GM04503 (cell line): ENCODE measurements around the gene MORC1.

Source experiments
- DNase-seq: peaks from one replicate; pipeline ENCODE4 v3.0.0-alpha.2; 2012; ENCODE audit warnings: low read depth

The MORC1 gene

DNA sequence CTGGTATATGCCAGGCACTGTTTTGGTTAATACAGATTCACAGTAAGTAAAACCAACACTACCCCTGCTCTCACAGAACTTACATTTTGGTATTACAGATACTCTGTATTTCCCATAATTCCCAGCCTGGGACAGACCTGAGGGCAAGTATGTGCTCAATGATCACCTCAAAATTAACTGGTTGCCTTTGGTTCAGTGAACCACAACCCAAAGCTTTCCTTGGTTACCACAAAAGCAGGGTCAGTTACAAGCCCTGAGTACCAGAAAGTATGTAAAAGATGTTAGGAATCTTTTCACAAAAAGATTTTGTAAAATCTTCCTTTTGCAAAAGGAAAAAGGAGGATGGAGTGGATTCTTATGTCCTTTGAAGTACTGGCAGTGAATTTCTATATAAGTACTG is 92.0 kb downstream of the MORC1 start:
- no peak for DNase-seq

DNA sequence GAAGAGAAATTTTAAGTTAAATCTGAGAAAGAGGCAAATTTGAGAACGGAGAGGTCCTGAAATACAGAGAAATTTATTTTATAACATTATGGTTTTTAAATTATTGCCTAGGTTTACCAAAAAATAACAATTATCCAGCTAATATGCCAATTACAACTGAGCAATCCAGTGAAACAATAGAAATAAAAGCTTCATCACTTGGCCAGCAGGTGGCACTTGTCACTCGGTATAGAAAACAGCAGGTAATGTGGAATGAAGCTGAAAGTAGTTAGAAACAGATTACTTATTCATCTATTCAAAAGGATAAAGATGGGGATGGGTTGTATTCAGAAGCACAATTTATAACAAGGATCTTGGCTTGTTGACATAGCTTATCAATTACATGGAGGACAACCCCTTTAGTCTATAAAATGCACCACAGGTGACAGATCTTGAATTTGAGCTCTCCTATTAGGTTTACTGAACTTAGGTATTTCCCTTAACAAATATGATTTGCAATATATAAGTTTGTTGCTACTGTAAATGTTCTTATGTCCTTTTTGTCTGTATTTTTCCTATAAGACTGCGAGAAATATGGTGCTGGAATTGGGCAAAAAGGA is 94.2 kb downstream of the MORC1 start:
- no peak for DNase-seq

DNA sequence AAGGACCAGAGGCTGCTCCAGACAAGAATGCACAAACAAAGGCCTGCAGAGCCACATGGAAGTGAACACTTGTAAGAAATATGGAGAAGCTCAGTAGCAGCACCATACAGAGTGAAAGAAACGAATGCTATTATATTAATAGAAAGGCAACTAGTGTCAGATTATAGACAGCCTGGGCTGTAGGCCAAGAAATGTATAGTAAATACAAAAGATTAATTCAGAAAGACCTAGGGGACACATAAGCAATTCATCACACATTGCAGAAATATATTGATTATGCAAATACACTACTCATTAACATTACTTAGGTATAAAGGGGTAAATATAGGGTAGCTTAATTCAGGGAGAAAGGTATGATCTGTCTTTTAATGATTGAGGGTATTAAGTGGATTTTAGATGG is 94.8 kb downstream of the MORC1 start:
- no peak for DNase-seq

DNA sequence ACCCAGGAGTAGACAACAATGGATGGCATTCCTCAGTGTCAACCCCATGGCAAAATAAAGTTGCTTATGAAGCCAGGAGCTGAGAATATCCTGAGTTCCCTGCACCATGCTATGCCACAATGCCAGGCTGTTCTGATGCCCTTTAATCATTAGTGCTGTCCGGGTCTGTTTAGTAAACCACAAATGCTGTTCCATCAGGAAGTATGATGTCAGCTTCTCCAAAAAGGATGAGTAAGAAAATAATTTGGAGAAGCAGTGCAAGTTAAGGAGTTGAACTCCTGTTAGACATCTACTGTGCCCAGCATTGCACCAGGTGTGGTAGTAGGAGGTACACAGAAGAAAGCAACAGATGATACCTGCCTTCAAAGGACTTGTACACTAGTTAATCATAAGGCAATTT is 96.4 kb downstream of the MORC1 start:
- no peak for DNase-seq

DNA sequence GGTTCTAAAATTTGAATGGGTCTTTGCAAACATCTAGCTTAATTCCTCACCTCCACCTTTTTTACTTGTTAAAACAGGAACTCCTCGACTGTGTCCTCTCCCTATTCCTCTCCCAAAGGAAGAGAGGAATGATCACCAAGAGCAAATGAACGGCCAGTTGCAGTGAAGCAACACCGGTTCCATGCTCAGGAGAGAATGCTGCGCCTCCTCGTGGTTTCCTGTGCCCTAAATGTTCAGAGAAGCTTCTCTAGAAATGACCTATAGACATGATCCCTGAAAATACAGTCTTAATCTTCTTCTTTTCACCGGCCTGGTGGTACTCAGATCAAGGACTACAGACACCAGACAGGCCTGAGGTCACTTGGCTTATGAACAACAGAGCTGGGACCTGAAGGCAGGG is 99.1 kb downstream of the MORC1 start:
- DNase-seq: no peak

DNA sequence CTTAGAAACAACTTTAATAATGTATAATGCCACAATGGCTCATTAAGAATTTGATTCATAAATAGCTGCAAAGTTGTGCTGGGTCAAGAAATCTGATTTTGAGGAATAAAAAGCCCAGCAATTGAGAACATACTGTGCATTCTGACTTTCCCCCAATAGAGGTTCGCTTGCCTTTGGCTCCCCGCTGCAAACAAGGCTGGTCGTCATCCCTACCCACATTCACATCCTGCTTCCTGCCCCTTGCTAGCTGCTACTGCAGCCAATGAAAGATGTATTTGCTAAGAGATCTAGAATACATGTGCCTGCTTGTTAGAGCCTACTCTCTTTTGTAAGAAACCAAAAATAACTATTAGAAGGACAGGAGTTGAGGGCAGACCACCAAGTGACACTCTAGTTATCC is 112.5 kb downstream of the MORC1 start:
- DNase-seq: no peak

DNA sequence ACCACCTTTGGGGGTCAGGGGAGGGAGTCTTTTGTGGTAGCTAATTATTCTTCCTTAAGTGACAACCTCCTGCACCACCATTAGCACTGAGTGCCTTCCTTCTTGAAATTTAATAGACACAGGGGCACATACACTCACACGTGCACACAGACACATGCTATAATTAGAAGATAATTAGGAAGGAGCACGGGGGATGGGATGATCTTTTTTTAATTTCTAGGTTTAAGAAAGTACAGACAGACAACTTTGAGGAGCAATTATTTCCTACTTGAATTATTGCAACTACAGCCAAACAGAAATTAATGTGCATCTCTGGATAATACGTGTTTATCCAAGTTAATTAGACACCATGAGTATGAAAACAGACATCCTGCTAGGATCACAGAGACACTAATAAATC is 119.5 kb downstream of the MORC1 start:
- no peak for DNase-seq

DNA sequence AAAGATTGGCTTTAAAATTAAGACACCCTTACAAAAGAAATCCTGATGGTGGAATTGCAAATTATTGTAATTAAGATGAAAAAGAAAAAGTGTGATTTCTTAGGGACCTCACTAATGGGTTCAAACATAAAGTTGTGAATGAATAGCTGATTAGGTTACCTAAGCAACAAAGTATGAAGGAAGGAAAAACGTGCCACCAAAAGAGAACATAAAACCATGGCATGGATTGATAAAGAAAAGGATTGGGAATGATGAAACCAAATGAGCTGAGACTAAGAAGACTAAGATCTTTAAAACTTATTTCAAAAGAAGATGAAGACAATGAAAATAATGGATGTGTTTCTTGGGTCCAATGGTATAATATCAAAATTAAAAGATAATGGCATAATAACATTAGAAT is 132.1 kb downstream of the MORC1 start:
- DNase-seq: no peak

DNA sequence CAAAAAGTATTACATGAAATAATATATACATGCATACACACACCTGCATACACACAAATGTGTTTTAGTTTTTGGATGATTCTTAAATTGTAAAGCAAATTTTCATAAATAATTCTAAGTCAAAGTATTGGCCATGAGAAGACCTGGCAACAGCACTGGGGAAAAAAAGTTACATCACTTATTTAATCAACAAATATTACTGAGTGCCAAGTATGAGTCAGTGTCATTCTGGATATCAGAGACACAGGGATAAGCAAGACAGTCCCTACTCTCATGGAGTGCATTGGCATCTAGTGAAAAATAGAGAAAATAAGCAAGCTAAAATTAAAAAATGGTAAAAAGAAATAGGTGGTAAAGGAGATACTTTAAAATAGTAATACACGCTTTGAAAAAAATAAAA is 134.9 kb downstream of the MORC1 start:
- DNase-seq: no peak

DNA sequence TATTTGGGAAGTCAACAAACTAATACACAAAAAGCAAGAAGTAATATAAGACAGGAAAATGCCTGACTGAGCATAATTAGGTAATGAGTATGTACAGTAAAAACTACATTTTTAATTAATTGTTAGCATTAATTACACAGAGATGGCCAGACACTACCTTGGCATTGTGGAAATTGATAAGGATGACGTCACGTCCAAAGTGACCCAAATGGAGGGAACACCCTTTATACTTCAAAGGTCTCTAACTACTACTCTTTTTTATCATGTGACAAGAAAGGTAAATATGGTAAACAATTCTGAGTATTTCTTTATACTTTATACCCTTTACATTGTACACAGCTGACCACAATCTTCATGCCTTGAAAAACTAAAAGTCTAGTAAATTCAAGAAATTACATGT is 141.9 kb downstream of the MORC1 start:
- DNase-seq: no peak

DNA sequence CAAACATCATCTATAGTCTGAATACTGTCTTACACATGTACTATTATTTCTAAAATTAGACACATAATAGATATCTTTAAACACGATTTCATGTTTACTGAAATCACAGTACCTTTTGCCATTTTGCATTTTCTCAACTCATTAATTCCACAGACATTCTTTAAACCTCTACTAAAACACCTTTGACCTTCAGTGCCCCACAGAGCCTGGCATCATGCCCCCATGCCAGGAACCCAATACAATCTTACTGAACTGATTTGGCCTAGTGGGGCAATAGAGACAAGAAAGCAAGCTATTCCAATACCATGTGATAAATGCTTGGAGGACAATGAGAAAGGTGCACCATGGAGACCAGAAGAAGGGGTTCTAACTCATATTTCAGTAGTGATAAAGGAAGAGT is 144.9 kb downstream of the MORC1 start:
- DNase-seq: no peak

DNA sequence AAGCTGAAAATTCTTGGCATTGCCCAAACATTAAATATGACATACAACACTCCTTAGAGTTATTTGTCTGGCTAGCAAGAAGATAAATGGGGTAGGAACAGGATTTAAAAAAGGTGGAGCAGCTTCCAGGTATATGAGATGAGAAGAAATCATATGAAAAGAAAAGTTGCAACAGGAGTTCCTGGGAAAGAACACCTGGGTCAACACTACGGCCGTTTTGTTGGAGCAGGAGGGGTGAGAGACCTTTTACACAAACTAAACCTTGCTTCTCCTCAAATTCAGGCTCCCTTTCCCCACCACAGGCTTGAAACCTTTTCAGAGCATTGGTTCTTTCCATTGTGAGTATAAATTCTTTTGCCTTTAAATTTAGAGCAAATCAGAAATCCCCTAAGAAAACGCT is 145.5 kb downstream of the MORC1 start:
- no peak for DNase-seq

DNA sequence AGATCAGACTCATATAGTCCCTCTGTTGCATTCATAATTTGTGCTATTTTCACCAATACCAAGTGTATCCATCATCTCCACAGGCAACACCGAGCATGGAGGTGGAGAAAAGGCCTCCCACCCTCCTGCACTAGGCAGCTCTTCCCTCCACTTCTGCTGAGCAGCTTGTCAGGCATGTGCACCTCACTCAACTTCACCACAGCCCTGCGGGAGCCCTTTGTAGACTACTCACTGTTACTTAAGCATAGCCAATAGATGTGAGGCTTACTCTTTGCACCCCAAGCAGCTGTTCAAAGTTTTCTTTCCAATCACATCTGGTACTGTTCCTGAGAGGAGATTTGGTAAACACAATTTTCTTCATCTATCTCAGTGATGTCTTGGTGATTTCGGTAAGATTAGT is 147.4 kb downstream of the MORC1 start:
- DNase-seq: no peak

DNA sequence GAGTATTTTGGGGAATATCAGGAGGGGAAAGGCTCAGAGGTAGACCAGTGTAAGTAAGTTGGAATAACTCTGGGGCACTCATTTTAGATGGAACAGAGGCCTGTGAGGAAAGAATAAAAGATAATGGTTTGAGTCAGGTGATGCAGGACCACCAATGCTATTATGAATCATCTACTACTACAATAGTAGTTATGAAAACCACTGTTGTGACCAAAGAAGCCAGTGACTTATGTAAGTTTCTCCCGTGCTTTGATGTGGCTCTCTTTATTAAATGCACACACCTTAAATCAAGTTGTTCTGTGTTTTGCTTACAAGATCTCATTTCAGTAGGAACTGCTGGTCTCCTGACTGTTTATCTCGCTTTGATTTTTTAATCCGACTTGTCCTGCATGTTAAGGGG is 151.2 kb downstream of the MORC1 start:
- DNase-seq: no peak

DNA sequence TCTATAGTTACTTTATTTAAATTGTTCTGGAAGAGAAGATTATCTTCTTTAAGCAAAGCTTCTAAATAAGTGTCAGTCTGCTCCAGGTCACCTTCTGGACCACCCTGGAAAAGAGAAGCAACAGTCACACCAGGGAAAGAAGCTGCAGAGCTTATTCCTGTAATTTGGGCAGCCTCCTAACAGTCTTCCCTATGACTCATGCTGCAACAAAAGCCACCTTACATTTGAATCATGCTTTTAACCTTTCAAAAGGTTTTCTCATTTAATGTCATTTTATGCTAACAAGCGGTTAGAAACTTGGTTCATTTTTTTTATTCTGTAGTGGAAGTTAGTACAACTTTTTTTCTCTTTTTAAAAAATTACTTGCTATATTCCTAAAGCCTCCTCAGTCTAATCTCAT is 158.9 kb downstream of the MORC1 start:
- DNase-seq: no peak

DNA sequence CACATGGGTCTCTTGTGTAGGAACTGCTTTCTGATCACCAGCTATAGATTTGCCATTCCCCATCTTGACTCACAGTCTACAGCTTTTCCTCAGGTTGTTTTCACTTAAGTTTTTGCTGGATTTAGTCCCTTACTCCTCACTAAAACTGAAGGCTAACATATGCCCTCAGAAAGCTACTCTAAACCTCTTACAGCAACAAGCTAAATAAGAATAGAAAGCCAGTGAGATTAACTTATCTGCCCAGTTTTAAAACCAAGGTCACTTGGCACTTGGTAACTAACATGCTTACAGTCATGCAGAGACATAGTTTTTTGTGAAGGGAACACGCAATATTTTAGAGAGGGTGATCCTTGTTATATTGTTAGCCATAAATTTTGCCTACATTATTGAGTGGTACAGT is 164.2 kb downstream of the MORC1 start, which contains the start of gene GUCA1C:
Gene GUCA1C, minus strand, starts transcription at position 180 of the 400 bp plus-strand sequence. Its CDS starts 117 bp downstream, at position 63.
- no peak for DNase-seq

DNA sequence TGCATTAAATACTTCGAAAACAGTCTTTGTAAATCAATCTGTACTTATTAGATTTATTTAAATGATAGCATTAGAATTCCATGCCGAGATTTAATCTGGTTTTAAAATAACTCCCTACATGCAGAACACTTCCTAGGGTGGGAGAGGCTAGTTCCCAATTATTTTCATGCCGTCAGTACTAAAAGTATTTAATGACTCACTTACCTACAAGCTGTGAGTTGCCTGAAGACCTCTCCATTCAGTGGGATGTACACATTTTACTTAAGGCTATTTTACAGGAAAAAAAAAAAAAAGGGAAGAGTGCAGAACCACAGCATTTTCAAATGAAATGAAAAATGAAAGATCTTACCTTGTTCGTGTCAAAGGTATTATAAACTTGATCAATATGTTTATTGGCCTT is 164.7 kb downstream of the MORC1 start:
- DNase-seq: no peak

DNA sequence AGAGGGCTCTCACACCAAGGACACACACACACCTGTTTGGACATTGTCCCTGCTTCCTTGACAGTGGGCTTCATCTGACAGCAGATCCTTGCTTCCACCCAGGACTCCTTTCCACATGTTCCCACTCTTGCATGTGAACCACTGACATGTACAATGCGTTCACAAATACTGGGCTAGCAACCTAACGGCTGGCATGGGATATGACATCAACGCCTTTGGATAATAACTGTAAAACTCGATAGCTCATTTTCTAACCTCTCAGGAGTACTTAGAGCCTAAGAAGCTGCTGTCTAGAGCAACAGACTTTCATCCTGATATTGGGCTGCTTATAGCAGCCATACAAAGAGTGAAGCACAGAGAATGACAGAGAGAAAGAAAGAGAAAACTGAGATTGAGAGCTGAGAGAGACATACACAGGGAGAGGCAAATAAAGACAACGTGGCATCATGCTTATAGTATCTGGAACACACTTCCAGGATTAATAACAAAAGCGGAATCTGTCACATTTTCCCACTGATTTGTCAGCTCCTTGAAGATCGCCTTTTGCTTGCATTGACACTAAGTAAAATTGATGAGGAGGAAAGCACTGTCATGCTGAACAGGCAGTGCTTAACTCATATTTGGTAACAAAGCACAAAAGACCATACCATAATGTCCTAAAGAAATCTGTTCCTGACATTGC is 166.0 kb downstream of the MORC1 start:
- no peak for DNase-seq

DNA sequence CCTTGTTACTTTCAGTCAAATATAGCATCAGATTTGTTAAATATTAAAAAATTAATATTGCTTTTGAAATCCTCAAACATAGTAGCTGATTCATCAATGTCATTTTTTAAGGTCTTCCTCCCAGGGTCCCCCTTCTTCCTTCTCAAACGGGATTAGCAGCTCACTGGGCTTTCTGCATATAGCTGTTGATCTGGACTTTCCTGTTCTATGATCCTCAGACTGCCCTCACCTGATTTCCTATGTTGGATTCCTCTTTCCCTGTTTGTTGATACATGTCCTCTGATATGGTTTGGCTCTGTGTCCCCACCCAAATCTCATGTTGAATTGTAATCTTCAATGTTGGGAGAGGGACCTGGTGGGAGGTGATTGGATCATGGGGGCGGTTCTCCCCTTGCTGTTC is 170.1 kb downstream of the MORC1 start:
- DNase-seq: no peak

DNA sequence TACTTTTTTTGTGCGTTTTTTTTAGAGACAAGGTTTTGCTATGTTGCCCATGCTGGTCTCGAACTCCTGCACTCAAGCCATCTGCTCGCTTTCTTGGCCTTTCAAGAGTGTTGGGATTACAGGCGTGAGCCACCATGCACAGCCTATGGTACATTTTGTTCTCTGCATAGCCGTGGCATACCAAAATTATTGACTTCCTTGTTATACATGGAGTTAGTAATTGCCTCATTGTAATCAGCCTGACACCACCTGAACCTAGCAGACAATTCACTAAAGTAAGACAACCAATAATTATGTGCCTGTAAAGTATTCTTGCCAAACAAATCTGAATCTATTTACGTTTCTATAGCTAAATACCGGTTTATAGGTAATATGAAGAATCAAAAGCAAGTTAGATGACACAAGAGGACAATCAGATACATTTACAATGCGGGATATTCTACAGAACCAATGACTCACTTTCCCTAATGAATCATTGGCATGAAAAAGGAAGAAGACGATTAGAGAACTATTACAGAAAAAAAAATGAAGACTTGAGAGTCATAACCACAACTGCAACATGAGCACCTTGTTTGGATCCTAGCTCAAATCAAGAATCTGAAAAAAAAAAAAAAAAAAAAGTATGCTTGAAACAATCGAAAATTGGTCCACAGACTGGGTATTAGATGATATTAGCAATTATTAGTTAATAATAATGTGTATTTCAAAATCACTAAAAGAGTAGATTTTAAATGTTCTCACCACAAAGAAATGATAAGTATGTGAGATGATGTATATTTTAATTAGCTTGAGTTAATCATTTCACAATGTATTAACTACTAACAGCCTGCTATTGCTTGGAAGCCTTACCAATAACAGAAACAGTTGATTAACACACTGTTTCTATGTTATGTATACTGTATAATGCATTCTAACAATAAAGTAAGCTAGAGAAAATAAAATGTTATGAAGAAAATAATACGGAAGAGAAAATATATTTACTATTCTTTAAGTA is 171.3 kb downstream of the MORC1 start:
- no peak for DNase-seq

DNA sequence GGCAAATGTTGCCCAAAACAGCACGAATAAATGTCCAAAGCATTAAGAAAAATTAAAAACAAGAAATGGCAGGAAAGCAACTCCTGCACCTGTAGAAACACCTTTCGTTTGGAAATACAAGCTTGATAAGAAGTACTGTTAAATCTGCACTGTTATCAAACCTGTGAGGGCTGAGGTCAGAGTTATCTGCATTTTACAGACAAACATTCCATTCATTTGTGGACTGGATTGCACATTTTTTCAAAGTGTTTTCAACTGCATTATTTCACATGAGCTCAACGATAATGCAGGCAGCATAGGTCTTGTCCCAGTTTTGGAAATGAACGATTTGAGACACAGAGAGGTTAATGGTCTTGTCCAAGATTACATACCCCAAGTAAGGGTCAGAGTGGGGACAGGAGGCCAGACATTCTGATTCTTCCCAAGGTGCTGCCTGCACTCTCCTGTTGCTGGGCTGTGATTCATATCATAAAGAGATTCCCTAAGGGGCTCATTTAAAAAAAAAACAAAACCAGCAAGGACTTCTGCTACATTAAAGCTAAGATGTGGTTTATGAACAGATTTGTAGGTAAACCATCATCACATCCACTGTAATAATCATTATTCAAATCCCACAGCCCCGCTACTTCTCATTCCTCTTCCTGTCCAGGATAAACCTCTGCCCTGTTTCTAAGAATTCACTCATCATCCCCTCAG is 177.2 kb downstream of the MORC1 start:
- DNase-seq: no peak

DNA sequence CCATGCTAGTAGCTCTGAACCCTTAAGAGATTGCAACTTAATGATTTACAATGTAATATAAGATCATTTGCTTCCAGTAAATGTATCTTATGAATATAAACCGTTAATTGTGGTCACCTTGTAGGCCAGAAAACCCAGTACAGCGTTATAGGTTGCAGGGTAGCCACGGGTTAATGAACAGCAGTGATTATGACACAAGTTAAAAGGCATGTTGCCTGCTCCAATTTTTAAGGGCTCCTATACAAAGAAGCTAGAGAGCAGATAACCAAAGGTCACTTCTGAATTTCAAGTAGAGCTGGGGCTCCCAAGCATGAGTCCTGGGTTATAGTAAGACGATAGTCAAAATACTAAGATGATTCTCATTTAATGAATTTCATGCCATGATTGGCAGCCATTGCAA is 177.8 kb downstream of the MORC1 start:
- no peak for DNase-seq
